Measurements from ENCODE around the gene CCDC40.

Gene CCDC40

DNA sequence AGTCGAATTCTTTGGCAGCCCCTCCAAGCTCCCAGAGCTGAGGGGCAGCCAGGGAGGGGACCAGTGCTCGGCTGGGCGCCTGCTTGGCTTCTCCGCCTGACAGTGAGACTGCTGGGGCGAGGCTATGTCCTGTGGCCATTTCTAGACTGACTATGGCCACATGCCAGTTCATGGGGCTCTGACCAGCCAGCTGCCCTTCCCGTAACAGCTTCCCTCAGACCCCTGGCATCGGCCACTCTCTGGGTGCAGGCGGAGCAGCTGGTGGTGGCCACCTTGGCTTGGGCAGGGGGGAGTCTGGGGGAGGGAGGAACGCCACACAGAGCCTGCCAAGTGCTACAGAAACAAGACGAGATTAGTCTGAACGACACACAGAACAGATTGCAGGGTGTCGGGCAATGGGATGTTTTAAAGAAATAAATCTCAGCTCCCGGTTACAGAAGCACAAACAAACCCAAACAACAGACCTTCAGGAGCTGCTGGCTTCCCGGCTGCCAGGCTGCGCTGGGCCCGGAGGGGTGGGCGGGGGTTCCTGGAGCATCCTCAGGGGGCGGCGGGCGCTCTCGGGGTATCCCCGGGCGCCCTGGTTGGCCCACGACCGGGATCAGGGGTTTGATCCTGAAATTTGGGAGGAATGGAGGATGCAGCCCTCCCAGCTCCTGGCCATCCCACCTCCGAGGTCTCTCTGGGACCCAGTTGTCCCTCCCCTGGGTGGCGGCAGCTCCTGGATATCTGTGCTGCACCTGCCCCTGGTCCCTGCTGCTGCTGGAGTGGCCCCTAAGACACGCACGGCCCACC is 35.3 kb upstream of the CCDC40 start:
- no peak for DNase-seq (ENCODE audit: low spot score)

DNA sequence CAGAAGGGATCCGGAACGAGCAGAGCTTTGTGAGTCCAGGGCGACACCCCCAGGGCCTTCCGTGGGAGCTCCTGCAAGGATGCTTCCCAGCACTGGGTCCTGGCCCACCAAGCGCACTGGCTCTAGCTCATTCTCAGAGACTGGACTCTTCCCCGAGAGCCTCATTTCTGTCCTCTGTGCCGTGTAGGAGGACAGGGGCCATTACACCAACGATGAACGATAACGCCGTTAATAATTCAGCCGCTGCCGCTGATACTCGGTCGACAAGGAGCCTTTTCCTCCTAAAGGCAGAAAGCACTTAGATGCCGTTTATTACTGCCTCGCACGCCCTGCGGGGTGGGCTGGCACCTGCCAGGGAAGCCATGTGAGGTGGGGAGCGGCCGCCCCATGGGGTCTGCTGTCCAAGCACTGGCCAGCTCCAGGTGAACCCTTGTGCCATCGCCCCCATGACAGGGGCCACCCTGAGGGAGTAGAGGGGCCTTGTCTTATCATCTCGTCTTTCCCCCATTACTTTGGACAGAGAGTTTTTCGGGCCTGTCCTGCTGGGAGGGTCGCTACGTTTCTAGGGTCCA is 34.3 kb upstream of the CCDC40 start:
- no peak for DNase-seq (ENCODE audit: low spot score)

DNA sequence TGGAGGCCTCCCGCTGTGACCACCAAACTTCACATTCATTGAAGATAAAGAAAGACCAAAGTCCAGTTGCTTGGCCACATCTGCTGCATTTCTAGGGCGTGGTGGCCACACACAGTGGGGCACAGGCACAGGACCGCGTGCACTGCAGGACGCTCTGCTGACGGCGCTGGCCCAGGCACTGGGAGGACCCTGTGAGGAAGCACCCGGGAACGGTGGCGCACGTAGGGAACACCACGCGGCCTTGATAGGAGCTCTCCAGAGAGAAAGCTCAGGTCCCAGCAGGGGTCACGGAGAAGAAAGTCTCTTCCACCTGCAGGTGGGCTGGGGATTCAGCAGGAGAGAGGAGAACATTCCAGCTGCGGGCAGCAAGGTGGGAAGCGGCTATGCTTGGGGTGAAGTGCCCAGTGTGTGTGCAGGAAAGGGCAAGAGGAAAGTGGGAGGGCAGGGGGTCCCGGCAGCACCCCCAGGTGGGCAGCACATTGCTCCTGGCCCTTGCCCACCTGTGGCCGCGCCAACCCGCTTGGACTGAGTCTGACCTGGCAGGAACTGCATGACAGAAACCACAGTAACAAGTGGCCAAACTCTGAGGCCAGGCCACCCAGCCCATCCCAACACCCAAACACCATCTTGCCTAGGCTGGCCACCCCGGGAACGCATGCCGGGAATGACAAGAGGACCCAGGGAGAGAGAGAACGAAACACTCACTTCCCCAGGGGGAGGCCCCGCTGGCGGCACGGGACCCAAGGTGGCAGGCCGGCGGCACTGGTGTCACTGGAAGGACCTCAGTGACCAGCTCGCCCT is 33.6 kb upstream of the CCDC40 start:
- DNase-seq (ENCODE audit: low spot score), result peak; percentile 73

DNA sequence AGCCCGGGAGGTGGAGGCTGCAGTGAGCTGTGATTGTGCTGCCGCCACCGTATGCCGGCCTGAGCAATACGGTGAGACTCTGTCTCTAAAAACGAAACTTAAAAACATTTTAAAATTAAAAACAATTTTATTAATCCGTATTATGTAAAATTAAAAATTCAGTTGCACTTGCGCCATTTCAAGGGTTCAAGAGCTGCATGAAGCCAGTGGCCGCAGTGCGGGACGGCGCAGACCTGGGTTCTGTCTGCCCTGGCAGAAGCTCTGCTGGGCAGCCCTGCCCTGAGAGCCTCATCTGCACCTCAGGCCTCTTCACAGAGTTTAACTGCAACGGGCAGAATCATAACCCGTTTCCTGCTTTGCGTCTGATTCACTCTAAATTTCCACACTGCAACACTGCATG is 32.5 kb upstream of the CCDC40 start:
- no peak for DNase-seq (ENCODE audit: low spot score)

DNA sequence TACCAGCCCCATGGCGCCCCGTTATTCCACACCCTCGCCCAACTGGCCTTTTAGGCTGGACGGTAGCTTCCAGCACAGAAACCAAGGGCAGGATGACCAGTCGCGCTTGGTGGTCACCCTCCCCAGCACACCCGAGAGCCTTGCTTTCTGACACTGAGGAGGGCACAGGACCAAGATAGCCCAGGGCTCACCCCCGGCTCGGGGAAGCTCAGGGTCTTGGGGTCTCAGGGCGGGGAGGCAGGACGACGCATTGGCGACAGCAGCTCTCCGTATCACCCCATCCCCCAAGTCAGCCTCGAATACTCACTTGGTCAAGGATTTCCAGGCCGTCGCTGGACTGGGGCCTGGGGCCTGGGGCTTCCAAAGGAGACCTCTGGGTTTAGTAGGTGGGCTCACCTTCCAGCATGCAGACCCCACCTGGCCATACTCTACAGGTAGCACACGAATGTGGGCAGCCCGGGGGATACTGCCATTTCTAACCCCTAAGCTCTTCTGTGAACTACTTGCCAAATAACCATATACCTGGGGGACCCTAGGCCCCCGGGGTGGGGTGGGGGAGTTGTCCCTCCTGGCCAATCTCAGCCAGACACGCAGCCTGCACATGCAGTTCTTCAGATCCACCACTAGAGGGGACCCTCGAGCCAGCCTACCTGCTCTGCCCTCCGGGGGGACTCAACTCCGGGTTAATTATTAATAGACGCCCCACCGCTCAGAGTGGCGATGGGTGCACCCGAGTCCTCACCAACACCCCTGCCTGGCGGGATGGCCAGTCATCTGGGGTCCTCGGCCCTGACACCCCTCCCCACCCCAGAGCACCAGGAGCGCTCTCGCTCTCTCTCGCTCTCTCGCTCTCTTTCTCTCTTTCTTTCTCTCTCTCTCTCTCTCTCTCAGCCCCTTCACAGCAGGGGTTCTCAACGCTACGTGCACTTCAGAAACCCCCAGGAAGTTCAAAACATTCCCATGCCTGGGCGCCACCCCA is 30.8 kb upstream of the CCDC40 start:
- DNase-seq (ENCODE audit: low spot score), result peak; percentile 94

DNA sequence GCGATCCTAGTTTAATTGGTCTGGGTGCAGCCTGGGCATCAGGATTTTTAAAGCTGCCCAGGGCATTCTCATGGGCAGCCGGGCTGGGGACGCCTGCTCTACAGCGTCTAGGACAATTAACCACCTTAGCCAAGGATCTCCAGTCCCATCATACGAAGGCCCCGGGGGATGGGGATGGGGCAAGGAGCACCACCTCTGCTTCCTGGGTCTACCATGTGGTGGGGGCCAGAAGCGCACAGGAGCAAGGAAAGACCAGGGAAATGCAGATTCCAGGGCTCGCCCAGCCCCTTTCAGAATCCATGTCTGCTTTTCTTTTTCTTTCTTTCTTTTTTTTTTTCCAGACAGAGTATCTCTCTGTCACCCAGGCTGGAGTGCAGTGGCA is 30.1 kb upstream of the CCDC40 start:
- no peak for DNase-seq (ENCODE audit: low spot score)

DNA sequence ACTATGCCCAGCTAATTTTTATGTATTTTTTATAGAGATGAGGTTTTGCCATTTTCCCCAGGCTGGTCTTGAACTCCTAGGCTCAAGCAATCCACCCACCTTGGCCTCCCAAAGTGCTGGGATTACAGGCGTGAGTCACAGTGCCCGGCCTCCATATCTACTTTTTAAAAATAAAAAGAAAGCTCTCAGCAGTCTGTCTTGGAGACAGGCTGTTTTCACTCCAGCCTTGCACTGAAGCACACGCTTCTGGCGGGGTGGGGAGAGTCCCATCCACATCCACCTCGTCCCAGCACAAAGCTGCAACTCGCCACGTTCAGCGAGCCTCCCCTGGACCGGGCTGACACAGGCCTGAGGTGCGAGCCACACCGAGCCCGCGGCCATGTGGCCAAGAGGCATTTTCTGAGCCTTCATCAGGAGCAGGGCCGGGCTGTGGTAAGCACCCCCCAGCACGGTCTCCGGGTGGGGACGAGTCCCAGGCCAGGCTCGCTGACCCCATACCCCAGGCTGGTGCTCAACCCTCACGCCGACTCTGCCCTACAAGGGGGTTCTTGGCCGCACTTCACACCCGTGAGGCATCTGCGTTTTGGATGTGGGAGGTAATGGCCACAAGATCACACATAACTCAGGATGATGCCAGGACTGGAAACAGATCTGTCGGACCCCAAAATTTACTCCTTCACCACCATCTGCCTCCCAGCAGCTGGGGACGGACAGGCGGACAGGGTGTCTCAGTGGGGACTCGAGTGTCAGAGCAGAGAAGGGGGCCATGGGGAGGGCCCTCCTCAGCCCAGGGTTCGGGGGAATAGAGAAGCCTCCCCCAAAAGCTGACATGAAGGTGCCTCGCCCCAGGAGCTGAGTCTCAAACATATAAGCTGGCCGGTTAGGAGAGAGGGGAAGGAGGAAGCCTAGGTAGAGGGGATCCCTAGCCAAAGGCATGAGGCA is 29.4 kb upstream of the CCDC40 start:
- no peak for DNase-seq (ENCODE audit: low spot score)

DNA sequence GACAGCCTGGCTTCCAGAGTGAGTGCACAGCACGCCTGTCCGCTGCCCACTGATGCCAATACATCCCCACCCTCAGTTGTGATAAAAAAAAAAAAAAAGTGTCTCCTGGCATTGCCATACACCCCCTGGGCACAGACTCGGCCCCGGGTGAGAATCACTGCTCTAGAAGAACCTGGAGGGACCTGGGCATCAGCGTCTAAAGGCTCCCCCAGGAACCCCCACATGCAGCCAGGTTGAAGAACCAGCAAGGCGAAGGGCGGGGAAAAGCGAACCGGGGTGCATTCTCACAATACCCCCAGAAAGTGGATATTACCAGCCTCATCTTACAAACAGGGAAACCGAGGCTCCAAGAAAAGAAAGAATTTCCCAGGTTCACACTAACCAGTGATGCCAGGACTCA is 28.5 kb upstream of the CCDC40 start:
- no peak for DNase-seq (ENCODE audit: low spot score)

DNA sequence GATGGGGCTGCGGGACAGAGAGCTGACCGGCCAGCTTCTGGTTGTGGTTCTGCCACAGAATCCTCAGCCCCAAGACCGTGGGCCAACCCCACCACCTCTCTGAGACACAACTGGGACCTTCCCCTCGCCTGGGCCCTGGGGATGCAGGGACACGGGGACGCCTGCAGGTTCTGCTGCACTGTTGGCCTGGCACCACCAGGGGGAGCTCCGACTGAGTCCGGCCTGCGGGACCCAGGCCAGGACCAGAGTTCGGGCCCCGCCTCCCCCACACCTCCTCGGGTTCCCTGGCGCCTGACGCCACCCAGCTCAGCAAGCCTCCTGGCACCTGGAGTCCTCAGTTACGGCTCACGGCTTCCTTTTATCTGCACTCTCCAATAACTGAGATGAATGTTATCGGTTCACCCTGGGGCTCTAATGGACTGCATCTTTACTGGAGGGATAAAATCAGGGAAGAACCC is 28.0 kb upstream of the CCDC40 start:
- DNase-seq (ENCODE audit: low spot score), result peak; percentile 89

DNA sequence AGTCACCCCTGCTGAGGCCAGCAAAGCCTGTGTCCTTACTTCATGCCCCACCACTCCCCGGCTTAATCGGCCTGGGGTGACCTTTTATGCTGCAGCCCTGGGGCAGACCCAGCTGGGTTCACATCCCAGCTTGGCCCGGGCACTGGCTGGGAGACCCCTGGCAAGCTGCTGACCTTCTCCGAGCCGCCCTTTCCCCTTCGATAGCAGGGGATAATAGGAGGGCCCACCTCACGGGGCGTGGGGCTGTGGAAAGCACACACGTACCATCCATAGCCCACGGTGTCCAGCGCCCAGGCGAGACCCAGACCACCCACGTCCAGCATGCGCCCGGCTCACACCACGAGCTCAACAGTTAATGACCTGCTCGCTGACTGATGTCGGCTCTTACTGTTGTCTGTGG is 27.6 kb upstream of the CCDC40 start:
- no peak for DNase-seq (ENCODE audit: low spot score)

DNA sequence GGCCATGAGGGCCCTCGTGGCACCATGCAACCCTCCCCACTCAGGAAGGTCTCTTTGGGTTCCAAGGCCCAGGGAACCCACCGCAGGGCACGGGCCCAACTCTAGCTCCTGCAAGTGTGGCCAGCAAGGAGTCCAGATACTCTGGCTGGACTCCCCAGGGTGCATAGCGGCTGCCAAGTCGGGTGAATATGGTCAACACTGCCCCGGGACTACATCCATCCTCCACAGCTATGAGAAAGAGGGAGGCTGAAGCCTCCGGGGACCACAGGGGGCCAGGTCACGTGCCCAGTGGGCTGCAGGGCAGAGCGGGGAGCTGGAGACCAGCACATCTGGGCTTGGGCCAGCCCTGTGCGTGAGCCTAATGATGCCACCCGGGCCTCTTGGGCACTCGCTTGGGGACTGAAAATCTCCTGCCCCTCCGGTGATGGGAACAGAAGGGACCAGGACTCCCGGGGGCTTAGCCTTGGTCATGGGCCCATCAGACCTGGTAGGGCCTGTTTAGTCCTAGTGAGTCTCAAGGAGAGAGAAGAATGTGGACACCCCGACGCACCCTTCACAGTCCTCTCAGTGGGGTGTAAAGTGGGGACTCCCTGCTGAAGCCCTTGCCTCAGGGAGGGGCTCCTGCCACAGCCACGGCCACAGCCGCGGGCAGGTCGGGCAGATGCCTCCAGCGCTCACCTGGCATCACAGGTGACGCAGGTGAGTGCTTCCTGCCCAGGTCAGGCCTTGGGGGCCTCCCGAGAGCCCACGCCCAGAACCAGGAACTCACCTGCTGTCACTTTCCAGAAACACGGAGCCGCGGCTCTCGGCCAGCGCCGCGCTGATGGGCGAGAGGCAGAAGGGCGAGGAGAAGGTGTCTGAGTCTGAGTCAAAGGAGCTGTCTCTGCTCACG is 26.8 kb upstream of the CCDC40 start:
- no peak for DNase-seq (ENCODE audit: low spot score)

DNA sequence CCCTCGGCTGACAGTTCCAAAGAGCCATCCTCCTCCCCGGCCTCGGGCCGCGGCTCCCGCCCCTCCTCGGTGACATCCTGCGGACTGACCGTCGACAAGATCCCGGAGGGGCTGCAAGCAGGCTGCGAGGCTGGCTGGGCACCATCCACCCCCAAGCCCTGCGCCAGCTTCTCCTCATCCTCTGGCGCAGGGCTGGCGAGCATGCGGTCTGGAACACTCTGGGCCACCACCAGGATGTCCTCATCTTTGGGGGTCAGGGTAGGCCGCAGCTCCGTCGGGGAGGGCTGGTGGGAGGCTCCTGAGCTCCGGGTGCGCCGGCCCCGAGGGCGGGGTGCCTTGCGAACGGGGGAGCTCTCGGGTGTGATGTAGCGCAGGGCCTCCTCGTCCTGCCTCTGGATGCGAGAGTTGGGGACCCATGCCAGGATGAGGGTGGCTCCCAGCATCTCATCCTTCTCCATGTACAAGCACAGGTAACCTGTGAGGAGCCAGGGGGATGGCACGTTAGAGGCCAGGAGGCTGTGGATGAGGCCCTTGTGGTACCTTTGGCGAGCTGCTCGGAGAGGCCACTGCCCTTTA is 26.1 kb upstream of the CCDC40 start:
- DNase-seq (ENCODE audit: low spot score), result no peak

DNA sequence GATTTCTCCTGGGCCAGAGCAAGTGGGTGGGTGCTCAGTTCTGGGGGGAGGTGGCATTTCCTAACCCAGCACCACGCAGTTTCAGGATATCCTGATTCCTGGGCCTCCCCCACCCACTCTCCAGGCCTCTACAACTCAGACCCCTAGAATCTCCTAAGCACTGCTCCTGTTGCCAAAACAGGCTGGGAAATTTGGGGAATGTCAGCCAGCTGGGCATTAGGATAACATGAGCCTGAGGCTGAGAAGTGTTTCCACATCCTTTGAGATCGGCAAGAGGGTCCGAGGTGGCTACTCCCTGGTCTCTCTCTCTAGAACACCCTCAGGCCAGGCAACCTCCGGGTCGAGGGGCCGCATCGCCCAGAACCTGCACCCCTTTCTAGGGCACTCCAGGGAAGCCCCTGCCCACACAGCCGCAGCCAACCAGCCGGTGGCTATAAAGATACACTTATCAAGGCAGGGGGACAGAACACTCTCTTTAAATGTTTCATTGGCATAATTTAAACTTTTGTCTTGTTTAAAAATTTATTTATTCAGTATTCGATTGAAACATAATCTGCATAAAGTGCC is 24.4 kb upstream of the CCDC40 start:
- DNase-seq (ENCODE audit: low spot score), result no peak

DNA sequence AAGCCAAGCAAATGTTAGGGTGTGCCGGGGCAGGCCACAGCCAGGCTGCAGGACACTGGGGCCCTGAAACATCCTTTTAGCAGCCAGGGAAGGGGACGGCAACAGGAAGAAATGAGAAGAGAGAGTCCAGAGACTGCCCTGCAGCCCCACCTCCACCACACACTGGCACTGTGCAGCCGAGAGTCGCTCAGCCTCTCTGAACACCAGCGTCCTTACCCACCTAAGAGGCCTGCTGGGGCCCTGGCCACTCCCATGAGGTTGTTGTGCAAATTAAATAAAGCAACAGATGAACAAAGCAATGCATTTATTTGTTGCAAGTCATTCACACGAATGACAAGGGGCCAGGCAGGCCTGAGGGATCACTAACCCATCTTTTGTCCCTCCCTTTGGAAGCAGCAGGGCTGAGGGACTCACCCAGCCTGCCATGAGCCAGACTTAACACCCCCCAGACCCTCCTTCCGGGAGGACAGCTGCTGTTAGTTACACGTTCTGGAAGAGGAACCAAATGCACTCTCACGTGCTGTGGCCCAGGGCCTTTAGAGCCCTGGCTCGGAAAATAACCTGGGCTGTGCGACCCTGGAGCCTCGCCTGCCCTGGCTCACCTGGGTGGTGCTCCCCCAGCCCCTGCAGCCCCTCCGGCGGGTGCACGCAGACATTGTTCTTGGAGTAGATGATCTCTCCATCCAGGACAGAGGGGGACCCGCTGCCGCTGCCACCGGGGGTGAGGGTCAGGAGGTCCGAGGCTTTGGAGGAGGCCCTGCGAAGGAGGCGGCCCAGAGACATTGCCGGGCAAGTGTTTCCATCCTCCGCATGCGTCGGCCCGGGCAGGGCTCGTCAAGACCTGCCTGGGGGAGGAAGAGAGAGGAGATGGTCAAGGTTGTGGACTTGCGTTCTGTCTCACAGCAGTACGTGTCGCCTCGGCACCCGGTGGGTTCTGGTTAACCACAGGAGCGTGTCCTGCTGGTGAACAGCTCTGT is 23.4 kb upstream of the CCDC40 start:
- no peak for DNase-seq (ENCODE audit: low spot score)

DNA sequence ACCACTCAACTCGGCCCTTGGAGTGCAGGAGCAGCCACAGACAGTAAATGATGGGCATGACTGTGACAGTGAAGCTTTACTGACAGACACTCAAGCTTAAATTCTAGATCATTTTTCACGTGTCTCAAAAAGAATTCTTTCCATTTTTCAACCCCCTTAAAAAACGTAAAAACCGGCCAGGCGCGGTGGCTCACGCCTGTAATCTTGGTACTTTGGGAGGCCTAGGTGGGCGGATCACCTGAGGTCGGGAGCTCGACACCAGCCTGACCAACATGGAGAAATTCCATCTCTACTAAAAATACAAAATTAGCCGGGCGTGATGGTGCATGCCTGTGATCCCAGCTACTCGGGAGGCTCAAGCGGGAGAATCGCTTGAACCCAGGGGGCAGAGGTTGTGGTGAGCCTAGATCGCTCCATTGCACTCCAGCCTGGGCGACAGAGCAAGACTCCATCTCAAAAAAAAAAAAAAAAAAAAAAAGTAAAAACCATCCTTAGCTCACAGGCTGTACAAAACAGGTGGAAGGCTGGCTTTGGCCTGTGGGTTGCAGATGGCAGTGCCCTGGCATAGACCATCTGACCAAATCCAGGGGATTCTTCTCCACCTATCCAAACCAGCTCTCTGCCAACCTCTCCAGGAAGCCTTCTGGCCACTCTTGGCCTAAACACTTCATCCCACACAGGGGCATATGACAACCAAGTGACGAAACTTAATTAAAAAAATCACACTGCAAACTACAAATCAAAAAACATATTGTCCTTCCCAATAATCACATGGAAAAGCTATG is 19.0 kb upstream of the CCDC40 start:
- DNase-seq (ENCODE audit: low spot score), result no peak

DNA sequence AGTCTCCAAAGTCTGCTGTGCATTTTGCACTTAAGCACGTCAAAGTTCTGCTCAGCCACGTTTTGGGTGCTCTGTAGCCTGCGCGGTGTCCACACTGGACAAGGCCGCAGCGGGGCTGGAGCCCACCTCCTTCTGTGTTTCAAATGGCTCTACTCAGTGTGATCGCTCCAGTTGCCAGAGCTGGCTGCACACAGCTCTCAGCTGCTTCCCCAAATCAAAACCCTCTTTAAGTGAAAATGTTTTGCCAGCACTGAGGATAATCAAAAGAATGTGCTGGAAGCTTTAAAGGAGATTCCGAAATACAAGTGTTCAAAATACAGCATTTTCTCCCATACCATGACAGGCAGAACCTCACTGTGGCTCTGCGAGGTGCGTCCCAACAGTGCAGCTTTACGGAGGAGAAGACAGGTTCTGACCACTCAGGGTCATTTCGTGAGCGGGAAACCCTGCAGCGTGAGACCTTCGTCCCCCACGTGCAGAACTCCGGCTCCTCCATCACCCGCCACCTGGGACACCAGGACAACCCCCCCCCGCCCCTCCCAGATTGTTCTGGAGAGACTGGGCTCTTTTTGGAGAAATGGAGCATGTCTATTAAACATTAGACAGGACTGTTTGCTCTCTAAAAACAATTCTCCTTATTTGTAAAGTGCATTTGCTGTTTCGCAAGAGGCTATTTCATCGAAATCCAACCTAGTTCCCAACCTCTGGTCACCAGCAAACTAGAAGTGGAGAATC is 17.4 kb upstream of the CCDC40 start:
- DNase-seq (ENCODE audit: low spot score), result peak; percentile 65
